SK-N-MC (cell line): ENCODE data around the gene RPP30.

Source experiments
- DNase-seq: peaks from one replicate; pipeline ENCODE4 v3.0.0-alpha.2; 2011; ENCODE audit warnings: low read depth, low spot score
- H3K27ac ChIP-seq: fragments of 200-600 bp; sonication (generic); 2 replicates; pipeline ENCODE4 v1.5.1; 2016; ENCODE audit warnings: mixed run types
- H3K36me3 ChIP-seq: fragments of 200-600 bp; sonication (generic); 2 replicates; pipeline ENCODE4 v1.6.1; 2017; ENCODE audit warnings: antibody characterized with exemption, low read length, mixed read lengths; ENCODE audit not compliant: insufficient read depth
- H3K4me3 ChIP-seq: fragments of 200-600 bp; sonication (generic); 2 replicates; pipeline ENCODE4 v1.5.1; 2016
- H3K9ac ChIP-seq: fragments of 200-600 bp; sonication (generic); 2 replicates; pipeline ENCODE4 v1.8.0; 2017; ENCODE audit warnings: mixed run types, mixed read lengths; ENCODE audit not compliant: insufficient read length
- H3K9me3 ChIP-seq: fragments of 200-600 bp; sonication (generic); 2 replicates; pipeline ENCODE4 v1.6.1; 2017; ENCODE audit warnings: low read depth, mild to moderate bottlenecking, antibody characterized with exemption, low read length, moderate library complexity, mixed read lengths
- EZH2 ChIP-seq: fragments of 200-600 bp; sonication (generic); IDR thresholded peaks from one replicate; pipeline ENCODE4 v1.6.1; 2017; ENCODE audit warnings: antibody characterized with exemption
- FOXP2 ChIP-seq: optimal IDR thresholded peaks from 2 replicates; pipeline ENCODE3; 2011; ENCODE audit warnings: mild to moderate bottlenecking, moderate library complexity; ENCODE audit not compliant: insufficient read depth; ENCODE audit errors: extremely low read length, control extremely low read depth
- POLR2AphosphoS5 ChIP-seq: IDR thresholded peaks from 2 replicates; pipeline ENCODE4 v1.6.1; 2012; ENCODE audit warnings: mild to moderate bottlenecking, low read depth, low read length, borderline replicate concordance

RPP30 gene

GRCh38 chr10:90917238-90917967 is 45.6 kb downstream of the RPP30 start:
- Histone ChIP-seq H3K9ac (no peak overlapping the region), H3K4me3 (no peak overlapping the region), H3K36me3 (no peaks in the 10 kb centered on the region), H3K27ac (no peak overlapping the region), H3K9me3 (no peaks in the 10 kb centered on the region)
- no peak for TF ChIP-seq POLR2AphosphoS5
- no peak for TF ChIP-seq EZH2
- no peak for TF ChIP-seq FOXP2
- DNase-seq = no peak

DNA sequence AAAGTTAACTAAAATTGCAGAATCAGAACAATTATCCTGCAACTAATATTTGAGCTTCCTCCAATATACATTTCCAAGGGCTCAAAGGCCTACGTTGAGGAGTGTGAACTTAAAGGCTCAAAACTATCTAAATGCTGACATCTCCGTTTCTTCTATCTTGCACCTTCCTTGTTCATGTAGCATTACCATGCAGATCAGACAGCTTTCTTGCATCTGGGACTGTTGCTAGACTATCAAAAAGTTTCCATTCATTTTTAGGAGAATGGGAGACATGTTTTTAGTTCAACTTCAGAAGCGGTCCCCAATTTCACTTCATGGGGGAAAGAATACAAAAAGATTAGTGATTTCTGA is 46.2 kb downstream of the RPP30 start:
- Histone ChIP-seq H3K9ac (no peak overlapping the region), H3K9me3 (no peaks in the 10 kb centered on the region), H3K4me3 (no peak overlapping the region), H3K27ac (no peak overlapping the region), H3K36me3 (no peaks in the 10 kb centered on the region)
- TF ChIP-seq POLR2AphosphoS5 (no peak), EZH2 (no peak), FOXP2 (no peak)
- DNase-seq = no peak

DNA sequence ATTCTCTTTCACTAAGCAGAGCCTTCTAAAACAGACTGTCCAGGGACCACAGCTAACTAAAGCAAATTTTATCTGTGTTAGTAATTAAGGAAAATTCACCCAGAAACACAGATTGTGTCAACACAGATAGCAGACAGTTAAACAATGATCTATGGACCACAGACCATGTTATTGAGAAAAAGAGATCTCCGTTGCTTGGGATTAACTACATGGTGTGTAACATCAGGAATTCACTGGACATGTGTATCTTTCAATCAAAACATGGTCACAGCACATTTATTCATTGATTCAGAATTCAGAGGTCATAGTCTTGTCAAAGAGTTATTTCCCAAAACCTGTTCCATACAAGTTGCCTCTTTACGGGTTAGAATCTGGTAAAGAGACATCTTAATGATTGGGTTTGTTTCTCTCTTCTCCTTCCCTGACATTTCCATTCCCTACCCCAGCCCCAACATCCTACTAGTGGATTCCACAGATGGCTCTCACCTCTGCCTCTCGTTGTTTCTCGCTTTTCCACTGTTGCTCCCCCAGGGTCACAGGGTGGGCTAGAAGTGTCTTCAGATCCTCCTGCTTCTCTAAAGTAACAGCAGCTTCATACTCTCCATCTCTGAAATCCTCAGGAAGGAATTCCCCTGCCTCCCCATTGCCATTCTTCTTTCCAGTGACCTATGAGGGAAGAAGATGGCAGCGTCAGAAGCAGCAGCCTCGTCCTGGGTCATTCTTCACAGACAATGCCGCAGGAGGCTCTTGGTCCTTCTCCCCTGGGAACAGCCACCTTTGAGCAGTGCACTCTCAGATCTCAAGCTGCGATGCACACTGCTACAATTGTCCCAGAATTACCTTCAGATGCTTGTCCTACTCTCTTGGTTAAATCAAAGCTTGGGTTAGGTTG is 48.2 kb downstream of the RPP30 start:
- Histone ChIP-seq H3K27ac (no peak overlapping the region), H3K9ac (no peak overlapping the region)
- DNase-seq = no peak

DNA sequence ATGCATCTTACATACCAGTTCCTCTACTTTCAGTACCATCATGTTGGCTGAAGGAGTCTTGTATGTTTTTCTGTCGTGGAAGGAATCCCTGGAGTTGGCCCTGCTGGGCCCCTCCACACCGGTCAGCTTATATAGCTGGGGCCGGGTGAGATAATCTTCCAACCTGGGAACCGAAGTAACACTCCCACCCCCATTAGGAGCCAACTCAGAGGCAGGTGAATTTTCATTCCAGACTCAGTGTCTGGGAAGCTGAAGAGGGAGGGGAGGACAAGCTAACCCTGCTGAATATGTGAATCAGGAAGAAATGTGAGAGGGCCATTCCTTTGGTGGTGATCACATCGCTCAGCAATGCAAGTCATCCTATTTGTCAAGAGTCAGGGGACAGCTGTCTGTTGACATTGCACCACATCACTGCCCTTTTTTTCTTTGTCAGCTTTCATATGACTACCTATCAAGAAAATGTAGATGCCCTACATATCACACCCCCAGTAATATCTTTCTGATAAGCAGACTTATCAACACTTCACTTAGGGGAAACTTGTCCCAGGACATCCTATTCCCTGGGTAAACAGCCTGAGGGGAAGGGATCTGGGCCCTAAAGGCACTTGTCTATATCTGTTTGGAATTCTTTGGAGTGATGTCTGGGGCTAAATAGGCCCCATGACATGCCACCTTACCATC is 49.4 kb downstream of the RPP30 start, which contains the start of gene ANKRD1:
Gene ANKRD1, minus strand, starts transcription at position 102 of the 681 bp plus-strand sequence. Its CDS starts 60 bp downstream, at position 42.
- H3K36me3 ChIP-seq = no peaks in the 10 kb centered on the region
- TF ChIP-seq POLR2AphosphoS5 (no peak), FOXP2 (no peak), EZH2 (no peak)
- H3K4me3 ChIP-seq = no peak within 1 kb of the TSS
- no peak within 1 kb of the TSS for H3K9ac ChIP-seq
- H3K9me3 ChIP-seq = no peaks in the 10 kb centered on the region
- no peak for DNase-seq
- no peak within 1 kb of the TSS for H3K27ac ChIP-seq

More for the DNA sequence above, 48.2 kb downstream of the RPP30 start:
- no peaks in the 10 kb centered on the region for H3K36me3 ChIP-seq
- H3K9me3 ChIP-seq = no peaks in the 10 kb centered on the region
- TF ChIP-seq EZH2 (no peak), POLR2AphosphoS5 (no peak), FOXP2 (no peak)
- H3K4me3 ChIP-seq = no peak overlapping the region

DNA sequence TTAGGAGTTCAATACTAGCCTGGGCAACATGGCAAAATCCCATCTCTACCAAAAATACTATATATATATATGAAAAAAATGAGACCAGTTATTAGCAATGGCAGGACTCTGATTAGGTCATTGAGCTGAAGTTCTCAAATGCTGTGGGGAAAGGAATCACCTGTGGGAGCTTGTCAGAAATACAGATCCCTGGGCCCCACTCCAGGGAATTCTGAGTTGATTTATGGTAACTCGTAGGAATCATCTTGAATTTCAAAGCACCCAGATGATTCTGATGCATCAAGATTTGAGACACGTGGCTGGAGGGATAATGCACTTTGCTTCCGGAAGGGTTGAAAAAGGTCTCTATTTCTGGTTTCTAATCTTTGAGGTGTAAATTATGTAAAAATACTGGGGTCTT is 50.1 kb downstream of the RPP30 start:
- Histone ChIP-seq H3K9me3 (no peaks in the 10 kb centered on the region), H3K36me3 (no peaks in the 10 kb centered on the region), H3K4me3 (no peak overlapping the region), H3K27ac (no peak overlapping the region), H3K9ac (no peak overlapping the region)
- TF ChIP-seq EZH2 (no peak), POLR2AphosphoS5 (no peak), FOXP2 (no peak)
- no peak for DNase-seq

GRCh38 chr10:90923111-90923731 is 51.4 kb downstream of the RPP30 start:
- no peak overlapping the region for H3K27ac ChIP-seq
- DNase-seq = no peak
- H3K9me3 ChIP-seq = no peaks in the 10 kb centered on the region
- H3K36me3 ChIP-seq = no peaks in the 10 kb centered on the region
- no peak overlapping the region for H3K9ac ChIP-seq
- TF ChIP-seq EZH2 (no peak), FOXP2 (no peak), POLR2AphosphoS5 (no peak)
- no peak overlapping the region for H3K4me3 ChIP-seq

GRCh38 chr10:90924552-90924951 is 52.8 kb downstream of the RPP30 start:
- H3K36me3 ChIP-seq = no peaks in the 10 kb centered on the region
- no peak overlapping the region for H3K9ac ChIP-seq
- no peaks in the 10 kb centered on the region for H3K9me3 ChIP-seq
- H3K4me3 ChIP-seq = no peak overlapping the region
- DNase-seq = no peak
- no peak overlapping the region for H3K27ac ChIP-seq
- TF ChIP-seq EZH2 (no peak), FOXP2 (no peak), POLR2AphosphoS5 (no peak)
